HG03442 (cell line): ENCODE results near the gene IGDCC3.

ENCODE experiments used
- ATAC-seq: cut with Tn5 transposase; IDR thresholded peaks from one replicate; pipeline ENCODE4 v1.9.1; 2021; ENCODE audit warnings: mild to moderate bottlenecking, moderate library complexity; ENCODE audit not compliant: unreplicated experiment

IGDCC3 gene

DNA sequence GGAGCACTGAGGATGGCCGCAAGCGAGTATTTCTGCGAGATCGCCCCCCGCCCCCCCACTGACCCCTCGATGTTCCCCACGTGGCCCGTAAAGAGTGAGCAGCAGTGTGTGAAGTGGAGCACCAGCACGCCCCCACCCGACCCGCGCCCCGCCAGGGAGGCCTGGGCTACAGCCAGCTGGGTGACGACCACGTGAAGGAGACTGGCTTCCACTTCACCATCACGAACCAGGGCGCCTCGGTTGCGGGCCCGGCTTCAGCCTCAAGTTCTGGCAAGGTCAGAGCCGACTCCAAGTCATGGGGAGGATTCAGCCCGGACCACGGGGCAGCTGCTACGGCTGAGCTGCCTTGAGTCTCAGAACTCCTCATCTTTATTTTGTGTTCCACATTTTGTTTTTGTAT lies 75.7 kb downstream of the IGDCC3 start:
- no peak for ATAC-seq

DNA sequence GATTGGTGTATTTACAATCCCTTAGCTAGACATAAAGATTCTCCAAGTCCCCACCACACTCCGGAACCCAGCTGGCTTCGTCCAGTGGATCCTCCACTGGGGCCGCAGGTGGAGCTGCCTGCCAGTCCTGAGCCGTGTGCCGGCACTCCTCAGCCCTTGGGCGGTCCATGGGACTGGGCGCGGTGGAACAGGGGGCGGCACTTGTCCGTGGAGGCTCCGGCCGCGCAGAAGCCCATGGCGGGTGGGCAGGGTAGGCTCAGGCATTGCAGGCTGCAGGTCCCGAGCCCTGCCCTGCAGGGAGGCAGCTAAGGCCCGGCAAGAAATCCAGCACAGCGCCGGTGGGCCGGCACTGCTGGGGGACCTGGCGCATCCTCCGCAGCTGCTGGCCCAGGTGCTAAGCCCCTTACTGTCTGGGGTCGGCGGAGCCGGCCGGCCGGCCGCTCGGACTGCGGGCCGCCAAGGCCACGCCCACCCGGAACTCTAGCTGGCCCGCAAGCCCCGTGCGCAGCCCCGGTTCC lies 76.8 kb downstream of the IGDCC3 start:
- no peak for ATAC-seq

DNA sequence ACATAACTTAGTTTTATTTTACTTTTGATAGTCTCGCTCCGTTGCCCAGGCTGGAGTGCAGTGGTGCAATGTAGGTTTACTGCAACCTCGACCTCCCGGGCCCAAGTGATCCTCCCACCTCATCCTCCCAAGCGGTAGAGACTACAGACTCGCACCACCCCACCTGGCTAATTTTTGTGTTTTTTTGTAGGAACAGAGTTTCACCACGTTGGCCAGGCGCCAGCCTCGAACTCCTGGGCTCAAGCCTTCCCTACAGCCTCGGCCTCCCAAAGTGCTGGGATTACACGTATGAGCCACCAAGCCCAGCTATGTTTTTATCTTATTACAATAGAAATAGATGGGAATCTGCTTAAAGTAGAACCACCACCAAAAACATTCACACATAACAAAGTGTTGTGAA lies 79.1 kb downstream of the IGDCC3 start:
- no peak for ATAC-seq

DNA sequence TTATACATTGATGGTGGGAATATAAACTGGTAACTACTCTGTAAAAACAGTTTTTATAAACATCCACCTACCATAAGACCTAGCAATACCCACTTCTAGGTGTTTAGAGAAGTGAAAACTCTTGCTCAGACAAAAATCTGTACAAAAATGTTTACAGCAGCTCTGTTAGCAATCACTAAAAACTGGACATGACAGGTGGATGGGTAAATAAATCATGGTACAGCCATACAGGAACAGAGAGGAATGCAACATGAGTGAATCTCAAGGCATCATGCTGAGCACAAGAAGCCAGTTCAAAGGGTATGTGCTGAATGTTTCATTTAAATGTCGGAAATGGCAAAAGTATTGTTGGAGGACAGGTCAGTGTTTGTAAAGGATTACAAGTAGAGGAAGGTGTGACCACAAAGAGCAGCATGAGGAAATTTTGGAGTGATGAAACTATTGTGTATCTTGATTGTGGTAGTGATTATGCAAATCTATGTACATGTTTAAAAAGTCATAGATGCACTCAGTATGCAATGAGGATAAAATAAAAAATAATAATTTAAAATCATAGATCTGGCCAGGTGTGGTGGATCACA lies 84.8 kb downstream of the IGDCC3 start:
- no peak for ATAC-seq

DNA sequence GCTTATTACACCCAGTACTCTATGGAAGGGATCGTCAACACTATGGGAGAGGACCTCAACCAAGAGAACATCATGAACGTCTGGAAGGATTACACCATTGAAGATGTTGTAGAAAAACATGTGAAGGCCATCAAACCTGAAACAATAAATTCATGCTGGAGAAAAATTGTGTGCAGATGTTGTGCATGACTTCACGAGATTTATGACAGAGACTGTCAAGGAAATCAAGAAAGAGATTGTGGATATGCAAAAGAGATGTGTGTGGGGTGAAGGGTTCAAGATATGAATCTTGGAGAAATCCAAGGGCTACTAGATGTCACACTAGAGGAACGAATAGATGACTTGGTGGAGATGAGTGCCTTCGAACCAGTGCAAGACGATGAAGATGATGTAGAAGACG lies 87.6 kb downstream of the IGDCC3 start:
- no peak for ATAC-seq

DNA sequence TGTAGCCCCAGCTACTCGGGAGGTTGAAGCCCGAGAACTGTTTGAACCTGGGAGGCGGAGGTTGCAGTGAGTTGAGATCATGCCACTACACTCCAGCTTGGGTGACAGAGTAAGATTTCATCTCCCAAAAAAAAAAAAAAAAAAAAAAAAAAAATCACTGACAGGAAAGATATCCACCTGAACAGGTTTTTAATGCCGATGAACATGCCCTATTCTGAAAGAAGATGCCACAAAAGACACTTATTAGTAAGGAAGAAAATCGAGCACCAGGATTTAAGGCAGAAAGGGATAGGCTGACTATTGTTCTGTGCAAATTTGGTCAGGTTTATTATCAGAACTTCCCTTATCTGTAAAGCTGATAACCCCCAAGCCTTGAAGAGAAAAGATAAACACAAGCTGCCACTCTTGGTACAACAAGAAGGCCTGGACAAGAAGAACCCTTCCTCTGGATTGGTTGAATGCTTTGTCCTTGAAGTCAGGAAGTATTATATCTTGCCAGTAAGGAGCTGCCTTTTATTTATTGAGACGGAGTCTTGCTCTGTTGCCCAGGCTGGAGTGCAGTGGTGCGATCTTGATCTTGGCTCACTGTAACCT lies 88.4 kb downstream of the IGDCC3 start:
- ATAC-seq: no peak

DNA sequence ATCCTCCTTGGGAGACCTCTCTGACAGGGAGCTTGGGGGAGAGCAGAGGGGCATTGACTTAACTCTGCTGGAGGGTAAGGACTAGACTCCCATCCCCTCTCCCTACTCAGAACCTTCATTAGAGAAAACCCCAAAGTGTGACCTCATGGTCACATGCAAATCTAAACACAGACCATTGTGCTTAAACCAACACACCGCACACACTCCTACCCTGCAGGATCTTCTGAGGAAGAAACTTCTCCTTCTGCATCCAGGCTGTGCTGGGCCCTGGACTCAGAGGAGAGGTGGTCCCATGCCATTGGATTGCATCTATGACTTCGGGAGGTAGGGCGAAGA lies 90.3 kb downstream of the IGDCC3 start:
- ATAC-seq: no peak

DNA sequence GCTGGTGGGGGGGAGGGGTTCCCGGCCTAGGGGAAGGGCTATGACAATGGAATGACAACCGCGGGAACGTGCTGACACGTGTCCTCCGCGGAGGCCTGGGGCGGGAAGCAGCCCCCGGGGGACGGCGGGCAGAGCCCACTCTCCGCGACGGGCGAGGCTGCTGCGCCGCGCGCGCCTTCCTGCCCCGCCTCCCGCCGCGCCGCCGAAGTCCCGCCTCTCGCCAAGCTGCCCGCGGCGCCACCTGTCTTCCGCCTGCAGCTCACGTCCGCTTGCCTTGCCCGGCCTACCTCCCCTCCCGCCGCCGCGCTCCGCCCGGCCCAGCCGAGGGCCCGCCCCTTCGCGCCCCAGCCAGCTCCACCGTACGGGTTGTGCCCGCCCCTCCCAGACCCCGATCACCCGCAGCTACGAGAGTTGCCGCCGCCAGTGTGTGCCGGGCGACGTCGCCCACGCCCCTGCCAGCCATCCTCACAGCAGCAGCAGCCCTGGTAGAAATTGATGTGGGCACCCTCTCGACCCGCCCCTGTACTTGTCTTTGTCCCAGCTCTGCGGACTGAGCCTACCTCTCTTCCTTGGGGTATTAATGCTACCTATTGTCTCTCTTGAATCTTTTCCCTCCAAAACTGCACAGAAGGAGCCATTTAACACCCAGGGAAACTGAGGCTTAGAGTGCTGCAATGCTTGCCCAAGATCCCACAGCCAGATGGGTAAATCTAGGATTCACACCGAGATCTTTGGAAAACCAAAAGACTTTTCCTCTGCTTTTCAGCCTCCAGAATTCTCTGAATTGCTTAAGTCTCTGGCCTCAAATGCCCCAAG lies 90.9 kb downstream of the IGDCC3 start, which contains the start of gene PARP16:
Gene PARP16 (minus strand): TSS at position 180 of the 816 bp plus-strand sequence. CDS start 457 bp downstream, outside the sequence.
- peak; percentile 91 for ATAC-seq

DNA sequence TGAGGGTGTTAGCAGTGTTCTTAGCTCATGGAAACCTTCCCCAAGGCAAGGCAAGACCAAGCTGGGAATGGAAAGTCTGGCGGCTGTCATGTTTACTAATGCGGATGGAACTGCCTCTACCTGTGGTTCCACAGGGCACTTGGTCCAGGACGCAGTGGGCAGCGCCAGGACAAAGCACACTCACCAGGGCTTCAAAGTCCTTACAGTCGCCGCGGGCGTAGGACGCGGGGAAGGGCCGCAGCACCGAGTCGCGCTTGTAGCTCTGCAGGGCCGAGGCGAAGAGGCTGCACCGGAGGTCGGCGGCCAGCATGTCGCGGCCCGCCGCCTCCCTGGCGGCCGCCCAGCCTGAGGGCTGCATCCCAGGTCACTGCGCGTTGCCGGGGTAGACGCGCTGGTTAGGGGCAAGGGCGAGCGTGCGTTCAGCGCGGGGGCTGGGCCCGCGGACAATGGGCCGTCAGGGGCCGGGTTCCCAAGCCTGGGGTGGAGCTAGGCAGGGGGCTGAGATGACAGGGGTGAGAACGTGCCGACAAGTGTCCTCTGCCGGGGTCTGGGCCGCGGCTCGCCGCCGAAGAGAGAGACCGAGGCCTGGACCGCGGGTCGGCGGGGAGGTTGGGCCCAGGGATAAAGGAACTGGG lies 91.6 kb downstream of the IGDCC3 start:
- peak; percentile 19 for ATAC-seq

DNA sequence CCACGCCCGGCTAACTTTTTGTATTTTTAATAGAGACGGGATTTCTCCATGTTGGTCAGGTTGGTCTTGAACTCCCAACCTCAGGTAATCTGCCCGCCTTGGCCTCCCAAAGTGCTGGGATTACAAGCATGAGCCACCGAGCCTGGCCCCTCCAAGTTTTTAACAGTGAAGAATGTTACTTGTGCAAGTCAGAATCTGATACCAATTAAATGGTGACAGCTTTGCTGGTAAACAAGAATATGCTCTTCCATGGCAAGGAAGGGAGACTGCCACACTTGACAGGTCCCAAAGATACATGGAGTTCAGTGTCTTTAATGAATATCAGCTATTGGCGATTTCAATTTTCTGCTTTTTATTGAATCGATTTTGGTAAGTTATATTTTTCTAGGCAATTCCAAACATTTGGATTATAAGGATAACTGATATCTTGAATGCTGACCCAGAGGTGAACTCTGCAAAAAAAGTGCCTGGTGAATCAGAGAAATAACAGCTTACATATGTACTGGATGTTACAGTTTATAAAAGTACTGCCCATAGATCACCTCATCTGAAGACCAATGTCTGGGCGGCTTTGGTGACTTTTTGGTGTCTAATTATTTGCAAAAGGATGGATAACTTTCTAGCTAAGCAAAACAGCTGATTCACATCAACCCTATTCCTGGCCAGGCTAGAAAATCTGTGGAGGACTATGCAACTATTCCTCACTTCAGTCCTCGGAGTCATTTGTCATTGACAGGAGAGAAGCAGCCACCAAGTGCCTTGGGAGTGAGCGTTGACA lies 92.3 kb downstream of the IGDCC3 start:
- ATAC-seq: no peak

DNA sequence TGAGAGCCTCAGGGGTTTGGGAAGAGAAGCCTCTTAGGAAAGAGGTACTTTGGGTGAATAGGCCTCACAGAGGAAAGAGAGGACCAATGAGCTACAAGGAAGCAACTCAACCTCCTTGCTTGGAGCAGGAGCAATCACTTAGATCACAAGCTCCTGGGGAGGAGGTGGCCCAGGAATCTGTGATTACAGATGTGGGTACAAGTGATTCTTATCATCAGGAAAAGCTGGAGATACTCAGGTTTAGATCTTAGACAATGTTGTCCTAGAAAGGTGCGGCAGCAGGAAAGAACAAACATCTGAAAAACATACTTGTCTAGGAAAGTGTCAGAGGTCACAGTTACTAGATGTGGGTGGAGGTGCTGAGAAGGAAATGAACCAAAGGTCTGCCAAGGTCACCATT lies 99.3 kb downstream of the IGDCC3 start:
- no peak for ATAC-seq
